Activated T-helper 2 cell treated with anti-CD3 and anti-CD28 coated beads, Interferon-gamma antibody, Interleukin-2, Interleukin-4, amounts not matched to agents 10 μg/mL and 5 μg/mL and 100 μg/mL, durations not matched to agents 14 hours and 24 hours and 36 hours (primary cell): ENCODE data around the gene CAMK1D. TPM values are rescaled to one million over a fixed set of nuclear protein-coding genes. Genes with fewer than 3 reads are reported as not detected.

ENCODE experiments used
- DNase-seq: peaks from one replicate; pipeline ENCODE4 v3.0.0; 2021; ENCODE audit warnings: low spot score
- H3K27ac Mint-ChIP-seq: one replicate; pipeline ENCODE4 v1.8.0; 2021; ENCODE audit warnings: mixed read lengths
- H3K27me3 Mint-ChIP-seq: one replicate; pipeline ENCODE4 v1.8.0; 2021; ENCODE audit warnings: low read depth, mixed read lengths
- H3K36me3 Mint-ChIP-seq: one replicate; pipeline ENCODE4 v1.8.0; 2021; ENCODE audit warnings: low read depth, mixed read lengths
- H3K4me1 Mint-ChIP-seq: one replicate; pipeline ENCODE4 v1.8.0; 2021; ENCODE audit warnings: low read depth, mixed read lengths
- H3K4me3 Mint-ChIP-seq: one replicate; pipeline ENCODE4 v1.8.0; 2021; ENCODE audit warnings: low read depth, mild to moderate bottlenecking, moderate library complexity, mixed read lengths
- H3K9me3 Mint-ChIP-seq: one replicate; pipeline ENCODE4 v1.8.0; 2021; ENCODE audit warnings: mixed read lengths
- intact Hi-C: fragments of 100-400 bp; cut with micrococcal nuclease; formaldehyde crosslinking; loops from one replicate; pipeline ENCODE4 v1.15.1; 2023
- total RNA-seq: library from RNA; stranded (reverse); gene quantifications from 2 replicates; pipeline ENCODE4 v1.2.3, GENCODE V29; 2022

CAMK1D gene
- total RNA-seq, 1 donor from 2014 or later: 5.7 TPM

GRCh38 chr10:12608761-12609160, 259.4 kb downstream of the CAMK1D start:
- H3K36me3 Mint-ChIP-seq: no peaks in the 10 kb centered on the region
- H3K27me3 Mint-ChIP-seq: no peaks in the 10 kb centered on the region
- intact Hi-C loops: no loop called here
- H3K4me3 Mint-ChIP-seq: no peak overlapping the region
- peaks cover 19% of the 10 kb centered on the region for H3K4me1 Mint-ChIP-seq
- no peak for DNase-seq
- no peak overlapping the region for H3K27ac Mint-ChIP-seq
- H3K9me3 Mint-ChIP-seq: no peaks in the 10 kb centered on the region

- H3K36me3 Mint-ChIP-seq: no peaks in the 10 kb centered on the region
- H3K27ac Mint-ChIP-seq: no peak overlapping the region
- intact Hi-C loops: no loop called here
- H3K27me3 Mint-ChIP-seq: no peaks in the 10 kb centered on the region
- no peak overlapping the region for H3K4me3 Mint-ChIP-seq
- no peaks in the 10 kb centered on the region for H3K9me3 Mint-ChIP-seq
- peaks cover 19% of the 10 kb centered on the region for H3K4me1 Mint-ChIP-seq
- DNase-seq: no peak
These were observed 260.1 kb downstream of the CAMK1D start for GRCh38 chr10:12609435-12609834.

GRCh38 chr10:12613136-12613535, 263.8 kb downstream of the CAMK1D start:
- no peaks in the 10 kb centered on the region for H3K27me3 Mint-ChIP-seq
- H3K27ac Mint-ChIP-seq: no peak overlapping the region
- DNase-seq: no peak
- intact Hi-C loops: no loop called here
- no peaks in the 10 kb centered on the region for H3K4me1 Mint-ChIP-seq
- H3K4me3 Mint-ChIP-seq: no peak overlapping the region
- no peaks in the 10 kb centered on the region for H3K36me3 Mint-ChIP-seq
- H3K9me3 Mint-ChIP-seq: no peaks in the 10 kb centered on the region

DNA sequence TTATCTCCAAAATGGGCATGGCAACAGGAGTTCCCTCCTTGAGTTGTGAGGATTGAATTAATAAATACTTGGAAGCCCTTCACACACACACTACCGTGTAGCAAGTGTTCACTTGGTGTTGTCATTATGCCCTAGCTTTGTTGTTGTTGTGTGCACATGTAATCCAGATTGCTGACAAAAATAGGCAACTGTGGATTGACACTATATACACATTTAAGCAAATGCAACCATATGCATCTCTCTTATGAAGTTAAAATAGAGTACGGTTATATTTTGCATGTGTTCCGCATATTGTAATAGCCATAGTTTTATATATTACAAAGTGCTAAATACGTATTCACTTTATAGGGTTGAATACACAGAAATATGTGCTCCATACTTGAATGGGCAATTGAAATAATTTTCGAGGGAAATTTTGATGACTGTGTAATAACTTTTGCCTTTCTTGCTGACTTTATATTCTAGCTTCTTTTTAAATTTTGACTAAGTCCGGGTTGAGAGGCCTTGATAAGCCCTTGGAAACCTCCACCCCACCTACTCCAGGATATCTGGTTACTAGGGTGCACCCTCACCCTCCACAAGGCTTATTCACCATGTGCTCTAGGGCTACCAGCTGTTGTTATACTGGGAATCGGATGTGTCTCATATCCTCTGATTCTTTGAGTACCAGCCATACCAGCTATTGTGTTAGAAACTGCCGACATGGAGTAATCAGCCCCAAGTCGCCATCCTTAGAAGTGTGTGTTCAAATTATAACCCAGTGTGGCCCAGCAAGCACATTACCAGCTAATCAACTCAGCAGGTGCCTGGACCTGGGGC, 265.0 kb downstream of the CAMK1D start:
- Mint-ChIP-seq H3K27ac (no peak overlapping the region), H3K4me3 (no peak overlapping the region), H3K36me3 (no peaks in the 10 kb centered on the region), H3K9me3 (no peaks in the 10 kb centered on the region), H3K4me1 (no peaks in the 10 kb centered on the region), H3K27me3 (no peaks in the 10 kb centered on the region)
- intact Hi-C loops: no loop called here
- no peak for DNase-seq

- intact Hi-C loops: no loop called here
- no peak for DNase-seq
- H3K4me1 Mint-ChIP-seq: no peaks in the 10 kb centered on the region
- H3K27ac Mint-ChIP-seq: no peak overlapping the region
- no peaks in the 10 kb centered on the region for H3K9me3 Mint-ChIP-seq
- H3K4me3 Mint-ChIP-seq: no peak overlapping the region
- no peaks in the 10 kb centered on the region for H3K27me3 Mint-ChIP-seq
- no peaks in the 10 kb centered on the region for H3K36me3 Mint-ChIP-seq
These were observed 266.2 kb downstream of the CAMK1D start for GRCh38 chr10:12615296-12616220.

DNA sequence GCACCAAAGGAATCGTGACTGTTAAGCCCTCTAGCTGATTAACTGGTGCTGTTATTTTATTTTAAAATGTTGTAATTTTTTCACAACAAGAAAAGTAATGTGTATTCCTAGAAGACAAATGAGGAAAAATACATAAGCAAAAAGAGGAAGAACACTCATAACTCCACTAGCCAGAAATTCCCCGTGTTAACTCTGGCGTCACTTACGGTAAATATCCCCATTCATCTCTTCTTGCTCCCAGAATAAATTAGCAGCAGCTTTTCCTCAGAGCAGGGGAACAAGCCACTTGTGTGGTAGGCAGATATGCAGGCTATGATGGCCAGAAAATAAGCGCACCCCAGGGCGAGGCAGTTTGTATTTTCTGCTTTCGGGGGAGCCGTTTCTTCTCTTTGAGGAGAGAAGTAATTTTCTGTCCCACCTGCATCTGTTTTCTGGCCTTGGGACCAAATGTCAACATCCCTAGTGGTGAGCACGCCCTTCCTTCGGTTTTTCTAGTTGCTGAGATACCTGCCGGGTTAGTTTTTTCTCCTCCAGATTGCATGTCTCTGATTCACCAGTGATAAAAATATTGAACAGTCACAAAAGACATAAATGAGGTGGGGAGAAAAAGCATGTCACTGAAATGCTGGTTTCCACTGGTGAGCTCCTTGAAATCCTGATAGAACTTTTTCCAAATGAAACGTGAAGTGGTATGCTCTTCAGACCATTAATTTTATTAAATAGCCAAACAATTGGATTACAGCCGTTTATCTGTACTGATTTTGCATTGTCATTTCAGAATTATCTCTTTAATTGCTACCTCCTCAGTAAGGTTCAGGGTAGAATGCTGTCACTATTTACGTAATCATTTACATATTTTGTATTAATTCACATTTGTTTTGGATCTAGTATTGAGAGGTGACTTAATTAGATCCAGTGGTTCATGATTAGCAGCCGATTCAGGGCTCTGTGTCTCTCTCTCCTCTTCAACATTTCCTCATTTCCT, 268.1 kb downstream of the CAMK1D start:
- Mint-ChIP-seq H3K36me3 (no peaks in the 10 kb centered on the region), H3K9me3 (no peaks in the 10 kb centered on the region), H3K4me3 (no peak overlapping the region), H3K27me3 (no peaks in the 10 kb centered on the region), H3K4me1 (no peaks in the 10 kb centered on the region), H3K27ac (no peak overlapping the region)
- DNase-seq: no peak
- intact Hi-C loops: no loop called here

GRCh38 chr10:12622016-12622415, 272.7 kb downstream of the CAMK1D start:
- Mint-ChIP-seq H3K27ac (no peak overlapping the region), H3K9me3 (no peaks in the 10 kb centered on the region), H3K27me3 (peaks cover 2% of the 10 kb centered on the region), H3K4me3 (no peak overlapping the region), H3K36me3 (no peaks in the 10 kb centered on the region), H3K4me1 (no peaks in the 10 kb centered on the region)
- intact Hi-C loops: no loop called here
- DNase-seq: no peak

GRCh38 chr10:12622691-12623090, 273.3 kb downstream of the CAMK1D start:
- intact Hi-C loops: no loop called here
- no peaks in the 10 kb centered on the region for H3K36me3 Mint-ChIP-seq
- no peak for DNase-seq
- peaks cover 2% of the 10 kb centered on the region for H3K27me3 Mint-ChIP-seq
- H3K27ac Mint-ChIP-seq: no peak overlapping the region
- no peak overlapping the region for H3K4me3 Mint-ChIP-seq
- no peaks in the 10 kb centered on the region for H3K4me1 Mint-ChIP-seq
- H3K9me3 Mint-ChIP-seq: no peaks in the 10 kb centered on the region

DNA sequence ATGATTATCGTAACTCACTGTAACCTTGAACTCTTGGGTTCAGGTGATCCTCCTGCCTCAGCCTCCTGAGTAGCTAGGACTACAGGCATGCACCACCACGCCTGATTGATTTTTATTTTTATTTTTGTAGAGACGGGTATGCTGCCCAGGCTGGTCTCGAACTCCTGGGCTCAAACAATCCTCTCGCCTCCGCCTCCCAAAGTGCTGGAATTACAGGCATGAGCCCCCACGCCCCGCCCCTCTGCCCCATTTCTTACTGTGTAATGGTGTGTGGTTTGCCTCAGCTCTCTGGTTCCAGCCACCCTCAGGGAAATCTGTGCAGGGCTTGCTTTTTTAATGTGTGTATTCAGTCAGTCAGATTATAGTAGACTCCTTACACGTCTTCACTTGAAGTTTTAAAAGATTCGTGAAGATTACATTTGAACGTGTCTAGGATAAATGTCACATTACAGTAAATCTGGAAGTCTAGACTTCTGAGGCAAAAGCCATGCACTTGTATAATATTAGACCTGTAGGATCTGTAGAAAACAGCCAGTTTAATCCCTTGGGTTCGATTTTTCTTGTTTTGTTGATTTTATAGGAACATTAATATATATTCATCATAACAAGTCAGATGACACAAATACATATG, 276.2 kb downstream of the CAMK1D start:
- DNase-seq: no peak
- Mint-ChIP-seq H3K36me3 (no peaks in the 10 kb centered on the region), H3K27me3 (peaks cover 2% of the 10 kb centered on the region), H3K27ac (no peak overlapping the region), H3K4me3 (no peak overlapping the region), H3K4me1 (peaks cover 15% of the 10 kb centered on the region), H3K9me3 (no peaks in the 10 kb centered on the region)
- intact Hi-C loops: no loop called here

GRCh38 chr10:12628153-12628552, 278.8 kb downstream of the CAMK1D start:
- H3K36me3 Mint-ChIP-seq: no peaks in the 10 kb centered on the region
- H3K4me3 Mint-ChIP-seq: no peak overlapping the region
- H3K4me1 Mint-ChIP-seq: peaks cover 17% of the 10 kb centered on the region
- H3K27ac Mint-ChIP-seq: no peak overlapping the region
- intact Hi-C loops: no loop called here
- no peaks in the 10 kb centered on the region for H3K9me3 Mint-ChIP-seq
- DNase-seq: no peak
- H3K27me3 Mint-ChIP-seq: peaks cover 2% of the 10 kb centered on the region

- H3K27me3 Mint-ChIP-seq: peaks cover 2% of the 10 kb centered on the region
- H3K36me3 Mint-ChIP-seq: no peaks in the 10 kb centered on the region
- peak overlapping the region; percentile 18 for H3K27ac Mint-ChIP-seq
- intact Hi-C loops: no loop called here
- no peak overlapping the region for H3K4me3 Mint-ChIP-seq
- no peaks in the 10 kb centered on the region for H3K9me3 Mint-ChIP-seq
- DNase-seq: no peak
- H3K4me1 Mint-ChIP-seq: peaks cover 22% of the 10 kb centered on the region
These were observed 279.8 kb downstream of the CAMK1D start for GRCh38 chr10:12628964-12629766.
